OCI-LY7 (cell line): ENCODE data around the gene PITPNM1. TPM values are rescaled to one million over a fixed set of nuclear protein-coding genes. Genes with fewer than 3 reads are reported as not detected.

Experiments used
- BruUV-seq: library from RNA; stranded (reverse); fragments of 400-500 nt; replicated peaks from 2 replicates; lab custom pipeline; 2021; lab: Mats Ljungman, UMichigan
- CTCF ChIA-PET: fragments of 300-600 bp; sonication (Branson Sonifier 250); formaldehyde crosslinking; loops from one replicate; lab custom pipeline; 2022; ENCODE audit warnings: antibody characterized with exemption; ENCODE audit not compliant: unreplicated experiment; lab: Charles Lee
- POLR2A ChIA-PET: fragments of 300-600 bp; sonication (Branson Sonifier 250); formaldehyde crosslinking; loops from one replicate; lab custom pipeline; 2022; ENCODE audit warnings: antibody characterized with exemption; lab: Charles Lee
- DNase-seq: peaks from one replicate; pipeline ENCODE4 v3.0.0-alpha.2; 2015; ENCODE audit warnings: low spot score
- H2AFZ ChIP-seq: fragments of 200-600 bp; sonication (generic), shearing (Covaris generic); 2 replicates; pipeline ENCODE4 v1.6.1; 2014; ENCODE audit warnings: mild to moderate bottlenecking, antibody characterized with exemption, low read length, moderate library complexity
- H3K27ac ChIP-seq: fragments of 200-600 bp; sonication (generic); 2 replicates; pipeline ENCODE4 v1.5.1; 2014; ENCODE audit warnings: mixed run types, low read depth, mild to moderate bottlenecking, moderate library complexity, low read length, inconsistent platforms; ENCODE audit not compliant: poor library complexity, severe bottlenecking
- H3K36me3 ChIP-seq: fragments of 200-600 bp; sonication (generic); 2 replicates; pipeline ENCODE4 v1.6.1; 2014; ENCODE audit warnings: mild to moderate bottlenecking, antibody characterized with exemption, low read length, moderate library complexity, mixed read lengths; ENCODE audit not compliant: insufficient read depth
- H3K4me1 ChIP-seq: fragments of 200-600 bp; sonication (generic); 2 replicates; pipeline ENCODE4 v1.5.1; 2014; ENCODE audit warnings: mild to moderate bottlenecking, low read length; ENCODE audit not compliant: insufficient read depth, poor library complexity, severe bottlenecking
- H3K4me2 ChIP-seq: fragments of 200-600 bp; sonication (generic); 2 replicates; pipeline ENCODE4 v1.6.1; 2014; ENCODE audit warnings: mild to moderate bottlenecking, low read length
- H3K4me3 ChIP-seq: fragments of 200-600 bp; sonication (generic); 2 replicates; pipeline ENCODE4 v1.5.1; 2014; ENCODE audit warnings: mild to moderate bottlenecking, low read depth, low read length; ENCODE audit not compliant: poor library complexity, severe bottlenecking
- H3K79me2 ChIP-seq: fragments of 200-600 bp; sonication (generic); 2 replicates; pipeline ENCODE4 v1.6.1; 2016; ENCODE audit warnings: low read depth, mild to moderate bottlenecking, low read length, moderate library complexity, mixed read lengths; ENCODE audit not compliant: insufficient read depth
- H3K9me2 ChIP-seq: fragments of 200-600 bp; sonication (generic); 2 replicates; pipeline ENCODE4 v1.6.1; 2016; ENCODE audit warnings: mild to moderate bottlenecking, low read length, mixed read lengths; ENCODE audit not compliant: insufficient read depth
- H3K9me3 ChIP-seq: fragments of 200-600 bp; sonication (generic); 2 replicates; pipeline ENCODE4 v1.6.1; 2014; ENCODE audit warnings: mild to moderate bottlenecking, mixed run types, low read length, mixed read lengths
- H4K20me1 ChIP-seq: fragments of 200-600 bp; sonication (generic); 2 replicates; pipeline ENCODE4 v1.6.1; 2014; ENCODE audit warnings: mild to moderate bottlenecking, antibody characterized with exemption, low read length, moderate library complexity, mixed read lengths; ENCODE audit not compliant: insufficient read depth
- CTCF ChIP-seq: fragments of 200-600 bp; sonication (generic); conservative IDR thresholded peaks from 2 replicates; pipeline ENCODE4 v1.5.1; 2014; ENCODE audit warnings: mild to moderate bottlenecking, antibody characterized with exemption, low read length, moderate library complexity, mixed read lengths
- EZH2phosphoT487 ChIP-seq: fragments of 200-600 bp; sonication (generic); IDR thresholded peaks from 2 replicates; pipeline ENCODE4 v1.6.1; 2018; ENCODE audit warnings: low read depth, borderline replicate concordance, mild to moderate bottlenecking, mixed run types, antibody characterized with exemption, low read length, moderate library complexity, mixed read lengths
- intact Hi-C: fragments of 100-400 bp; cut with micrococcal nuclease; formaldehyde crosslinking; loops from one replicate; pipeline ENCODE4 v1.10.0; 2022; ENCODE audit not compliant: unreplicated experiment
- total RNA-seq, 2 experiments: library from RNA; depleted of rRNA in 1 of 2; stranded (reverse); fragments of >200 nt in 1 of 2; shearing (Covaris generic) in 1 of 2; gene quantifications; 2 replicates each; pipeline ENCODE4 v1.2.3, GENCODE V29; 2014 to 2022

Gene PITPNM1
- total RNA-seq, 2 experiments from 2014 or later: 37.2 to 51.3 TPM

- Histone ChIP-seq H3K4me1 (peaks cover 77% of the 10 kb centered on the region), H3K79me2 (peaks cover 16% of the 10 kb centered on the region; the same call in 1 of the 2 replicates), H4K20me1 (no peaks in the 10 kb centered on the region), H3K9me3 (no peaks in the 10 kb centered on the region), H3K36me3 (no peaks in the 10 kb centered on the region; the same call in 1 of the 2 replicates), H3K9me2 (no peaks in the 10 kb centered on the region), H2AFZ (no peak overlapping the region), H3K4me2 (no peak overlapping the region), H3K4me3 (no peak overlapping the region), H3K27ac (no peak overlapping the region)
- POLR2A ChIA-PET: interaction anchor here (0.7 kb wide), 1 partner anchor 11 kb away, joined by 4 read pairs; no protein-coding TSS in a partner anchor
- no peak for DNase-seq
- TF ChIP-seq CTCF (no peak), EZH2phosphoT487 (no peak)
- intact Hi-C loops: no loop called here
- BruUV-seq: no TSS peak
- CTCF ChIA-PET: no interaction called here
These were observed 42.0 kb downstream of the PITPNM1 start for GRCh38 chr11:67463186-67463585.

GRCh38 chr11:67458266-67458665, 46.9 kb downstream of the PITPNM1 start:
- Histone ChIP-seq H3K4me2 (peak overlapping the region; percentile 79), H4K20me1 (no peaks in the 10 kb centered on the region), H3K9me3 (no peaks in the 10 kb centered on the region), H2AFZ (no peak overlapping the region), H3K4me1 (peaks cover 43% of the 10 kb centered on the region), H3K9me2 (no peaks in the 10 kb centered on the region), H3K79me2 (no peaks in the 10 kb centered on the region), H3K27ac (peak overlapping the region; percentile 97), H3K36me3 (no peaks in the 10 kb centered on the region), H3K4me3 (no peak overlapping the region)
- ChIA-PET POLR2A (interaction anchor here (1.1 to 5.3 kb wide), 4 partner anchors 9 to 21 kb away, joined by 7 to 38 read pairs (median 25); partner anchors contain the start of genes PTPRCAP and TMEM134), CTCF (no interaction called here)
- TF ChIP-seq CTCF: no peak
- no peak for TF ChIP-seq EZH2phosphoT487
- DNase-seq: no peak
- BruUV-seq: no TSS peak
- intact Hi-C loops: loop anchor here (1.0 kb wide), 1 partner anchor 9 kb away; no protein-coding TSS in a partner anchor

- no peak overlapping the region for H3K27ac ChIP-seq
- POLR2A ChIA-PET: interaction anchor here (2.0 to 5.3 kb wide), 3 partner anchors 9 to 20 kb away, joined by 13 to 38 read pairs (median 37); partner anchors contain the start of genes PTPRCAP and TMEM134
These were observed 47.7 kb downstream of the PITPNM1 start for GRCh38 chr11:67457453-67457852.

More at GRCh38 chr11:67457453-67457852, 47.7 kb downstream of the PITPNM1 start:
- Histone ChIP-seq H3K79me2 (no peaks in the 10 kb centered on the region), H3K9me3 (no peaks in the 10 kb centered on the region), H3K4me3 (no peak overlapping the region), H3K4me1 (peaks cover 43% of the 10 kb centered on the region), H3K4me2 (no peak overlapping the region), H4K20me1 (no peaks in the 10 kb centered on the region), H3K36me3 (no peaks in the 10 kb centered on the region), H2AFZ (no peak overlapping the region), H3K9me2 (no peaks in the 10 kb centered on the region)
- TF ChIP-seq EZH2phosphoT487 (no peak), CTCF (no peak)
- CTCF ChIA-PET: no interaction called here
- no peak for DNase-seq
- intact Hi-C loops: no loop called here
- no TSS peak for BruUV-seq
